Keratinocyte (primary cell): ENCODE data around the gene SIMC1. TPM values are rescaled to one million over a fixed set of nuclear protein-coding genes. Genes with fewer than 3 reads are reported as not detected.

ENCODE experiments used
- DNase-seq: peaks from one replicate; pipeline ENCODE4 v3.0.0-alpha.2; 2011; ENCODE audit warnings: low read depth, missing footprints, low spot score
- FAIRE-seq: peaks from 2 replicates; lab custom pipeline; 2011; peaks lifted over from hg19 to GRCh38; lab: Jason Lieb, UNC
- H2AFZ ChIP-seq: 2 replicates; pipeline ENCODE4 v1.6.0; 2012; ENCODE audit warnings: low read length, control low read depth, inconsistent platforms; ENCODE audit not compliant: control insufficient read depth
- H3K27ac ChIP-seq: 2 replicates; pipeline ENCODE4 v1.5.1; 2011; ENCODE audit warnings: low read length; ENCODE audit not compliant: control insufficient read depth, insufficient read depth
- H3K27me3 ChIP-seq: 3 replicates; pipeline ENCODE4 v1.6.0; 2011; ENCODE audit warnings: low read length; ENCODE audit not compliant: control insufficient read depth, insufficient read depth; ENCODE audit errors: extremely low read depth
- H3K36me3 ChIP-seq, 2 experiments: 2 replicates in 1 of 2; 3 replicates in 1 of 2; pipeline ENCODE4 v1.5.1; 2011; ENCODE audit warnings: low read length in 2 of 2, mild to moderate bottlenecking in 1 of 2; ENCODE audit not compliant: control insufficient read depth in 2 of 2, insufficient read depth in 2 of 2; ENCODE audit errors: extremely low read depth in 1 of 2
- H3K4me1 ChIP-seq: 3 replicates; pipeline ENCODE4 v1.5.1; 2011; ENCODE audit warnings: low read length; ENCODE audit not compliant: control insufficient read depth, insufficient read depth; ENCODE audit errors: extremely low read depth
- H3K4me2 ChIP-seq: 3 replicates; pipeline ENCODE4 v1.6.0; 2011; ENCODE audit warnings: low read depth, low read length; ENCODE audit not compliant: control insufficient read depth, insufficient read depth; ENCODE audit errors: extremely low read depth
- H3K4me3 ChIP-seq, 3 experiments: fragments of 200-600 bp in 1 of 3; sonication (generic) in 1 of 3; 2 replicates in 2 of 3; 3 replicates in 1 of 3; pipeline ENCODE4 v1.5.1; 2011 to 2016; ENCODE audit warnings: low read length in 3 of 3, mild to moderate bottlenecking in 3 of 3, control low read depth in 2 of 3, inconsistent platforms in 1 of 3, low read depth in 1 of 3, mixed read lengths in 1 of 3, mixed run types in 1 of 3, moderate library complexity in 1 of 3; ENCODE audit not compliant: control insufficient read depth in 2 of 3, insufficient read depth in 2 of 3; ENCODE audit errors: extremely low read depth in 1 of 3
- H3K79me2 ChIP-seq: 2 replicates; pipeline ENCODE4 v1.6.0; 2012; ENCODE audit warnings: low read length; ENCODE audit not compliant: control insufficient read depth, insufficient read depth
- H3K9ac ChIP-seq: 3 replicates; pipeline ENCODE4 v1.6.0; 2011; ENCODE audit warnings: low read length; ENCODE audit not compliant: control insufficient read depth, insufficient read depth; ENCODE audit errors: extremely low read depth
- H3K9me1 ChIP-seq: 3 replicates; pipeline ENCODE4 v1.6.0; 2011; ENCODE audit warnings: low read length; ENCODE audit not compliant: control insufficient read depth, insufficient read depth; ENCODE audit errors: extremely low read depth
- H3K9me3 ChIP-seq: 2 replicates; pipeline ENCODE4 v1.5.1; 2012; ENCODE audit warnings: low read depth, low read length; ENCODE audit not compliant: control insufficient read depth
- H4K20me1 ChIP-seq: 3 replicates; pipeline ENCODE4 v1.6.0; 2011; ENCODE audit warnings: low read length; ENCODE audit not compliant: control insufficient read depth, insufficient read depth; ENCODE audit errors: extremely low read depth
- CTCF ChIP-seq, 3 experiments: IDR thresholded peaks in 1 of 3; conservative IDR thresholded peaks in 1 of 3; optimal IDR thresholded peaks in 1 of 3; 2 replicates in 2 of 3; 3 replicates in 1 of 3; pipeline versions ENCODE3 to v1.5.1; 2011; ENCODE audit warnings: low read length in 3 of 3, mild to moderate bottlenecking in 3 of 3, moderate library complexity in 2 of 3, control low read depth in 1 of 3, inconsistent platforms in 1 of 3; ENCODE audit not compliant: insufficient read depth in 2 of 3; ENCODE audit errors: extremely low read depth in 1 of 3
- EZH2 ChIP-seq: IDR thresholded peaks from one replicate; pipeline ENCODE4 v1.6.1; 2012; ENCODE audit warnings: inconsistent platforms, mild to moderate bottlenecking, low read length, moderate library complexity
- dilution Hi-C: fragments of 300-500 bp; cut with MboI; formaldehyde crosslinking; loops from one replicate; pipeline ENCODE4 v1.7.0; 2020; ENCODE audit warnings: low sequenced_read_pairs; ENCODE audit not compliant: extremely low pct_ligation_motif_present
- polyA plus RNA-seq, 5 experiments: library from polyadenylated mRNA; depleted of rRNA in 3 of 5; stranded (reverse) in 3 of 5; stranded (forward) in 1 of 5; unstranded in 1 of 5; fragments of >200 nt; gene quantifications; 1 replicate in 1 of 5; 2 replicates in 3 of 5; 3 replicates in 1 of 5; pipeline versions ENCODE4 v1.2.1 to v1.2.3, GENCODE V29; 2011 to 2012; ENCODE audit warnings: missing spikeins in 2 of 5, low read depth in 1 of 5, low replicate concordance in 1 of 5

SIMC1 gene
- polyA plus RNA-seq, 1 donor (not counting 4 experiments of a cell fraction or from before 2014, with no cell fraction given): 5.2 TPM

GRCh38 chr5:176389135-176390123, 151.2 kb downstream of the SIMC1 start:
- H3K9me3 ChIP-seq: no peaks in the 10 kb centered on the region
- H2AFZ ChIP-seq: peak overlapping the region; percentile 75
- no peaks in the 10 kb centered on the region for H3K27me3 ChIP-seq
- dilution Hi-C loops: no loop called here
- H3K27ac ChIP-seq: peak overlapping the region; percentile 93
- H3K79me2 ChIP-seq: peaks cover 39% of the 10 kb centered on the region
- peak overlapping the region; percentile 78 to 90 (median 83) for H3K4me3 ChIP-seq
- peak; percentile 57 for FAIRE-seq
- H3K4me2 ChIP-seq: peak overlapping the region; percentile 92
- H3K9me1 ChIP-seq: no peaks in the 10 kb centered on the region
- peak overlapping the region; percentile 92 for H3K9ac ChIP-seq
- no peak for DNase-seq
- peaks cover 18% of the 10 kb centered on the region for H3K4me1 ChIP-seq
- TF ChIP-seq EZH2 (no peak), CTCF (optimal IDR thresholded peaks at IDR 0.05 in 1 of 3, IDR thresholded peaks at IDR 0.05 in 1 of 3, conservative IDR thresholded peaks at IDR 0.05 in 1 of 3; ENCODE audit: extremely low read depth in 1 of 3, insufficient read depth in 2 of 3, low read length in 3 of 3) (no peak)
- H3K36me3 ChIP-seq: peaks cover 45 to 64% of the 10 kb centered on the region in 2 experiments
- peaks cover 6% of the 10 kb centered on the region for H4K20me1 ChIP-seq

GRCh38 chr5:176391479-176391878, 153.3 kb downstream of the SIMC1 start:
- H3K9ac ChIP-seq: no peak overlapping the region
- DNase-seq (no peak), FAIRE-seq (no peak)
- dilution Hi-C loops: no loop called here
- no peaks in the 10 kb centered on the region for H3K9me3 ChIP-seq
- H3K27ac ChIP-seq: no peak overlapping the region
- no peaks in the 10 kb centered on the region for H3K9me1 ChIP-seq
- no peaks in the 10 kb centered on the region for H3K27me3 ChIP-seq
- H3K36me3 ChIP-seq: peaks cover 45 to 52% of the 10 kb centered on the region in 2 experiments
- no peak overlapping the region for H2AFZ ChIP-seq
- peaks cover 2% of the 10 kb centered on the region for H4K20me1 ChIP-seq
- no peak overlapping the region for H3K4me2 ChIP-seq
- H3K4me3 ChIP-seq: no peak overlapping the region
- TF ChIP-seq CTCF (optimal IDR thresholded peaks at IDR 0.05 in 1 of 3, IDR thresholded peaks at IDR 0.05 in 1 of 3, conservative IDR thresholded peaks at IDR 0.05 in 1 of 3; ENCODE audit: extremely low read depth in 1 of 3, insufficient read depth in 2 of 3, low read length in 3 of 3) (no peak), EZH2 (no peak)
- peaks cover 16% of the 10 kb centered on the region for H3K4me1 ChIP-seq
- peaks cover 32% of the 10 kb centered on the region for H3K79me2 ChIP-seq
